Skeletal muscle tissue (tissue), 4 donors: Measurements from ENCODE around the gene ARHGAP4. TPM values are rescaled to one million over a fixed set of nuclear protein-coding genes. Genes with fewer than 3 reads are reported as not detected.

Source experiments
- H3K27ac ChIP-seq: one replicate; pipeline ENCODE4 v1.7.0; 2013; ENCODE audit warnings: mild to moderate bottlenecking, low read depth, low read length, inconsistent platforms
- H3K27me3 ChIP-seq, 3 donors: one replicate each; pipeline ENCODE4 v1.7.0; 2013; ENCODE audit warnings: low read length in 3 of 3; ENCODE audit not compliant: control insufficient read depth in 3 of 3, insufficient read depth in 3 of 3
- H3K36me3 ChIP-seq, 3 donors: one replicate each; pipeline ENCODE4 v1.7.0; 2013; ENCODE audit warnings: low read length in 3 of 3; ENCODE audit not compliant: control insufficient read depth in 3 of 3, insufficient read depth in 3 of 3
- H3K4me1 ChIP-seq, 3 donors: one replicate each; pipeline ENCODE4 v1.7.0; 2013; ENCODE audit warnings: low read length in 3 of 3, mild to moderate bottlenecking in 3 of 3; ENCODE audit not compliant: control insufficient read depth in 3 of 3, insufficient read depth in 3 of 3
- H3K4me3 ChIP-seq, 3 donors: one replicate each; pipeline ENCODE4 v1.7.0; 2013; ENCODE audit warnings: low read length in 3 of 3
- H3K9ac ChIP-seq, 3 donors: one replicate each; pipeline ENCODE4 v1.7.0; 2013; ENCODE audit warnings: low read length in 3 of 3, mild to moderate bottlenecking in 3 of 3, moderate library complexity in 2 of 3, low read depth in 1 of 3
- H3K9me3 ChIP-seq, 3 donors: one replicate each; pipeline ENCODE4 v1.7.0; 2013; ENCODE audit warnings: low read length in 3 of 3; ENCODE audit not compliant: control insufficient read depth in 3 of 3
- total RNA-seq: library from RNA; depleted of rRNA; stranded (reverse); fragments of >200 nt; gene quantifications from one replicate; pipeline ENCODE4 v1.2.3, GENCODE V29; 2014
- donor health status: Osteomylitis.

Gene ARHGAP4
- total RNA-seq, 1 donor from 2014 or later = 25.1 TPM

DNA sequence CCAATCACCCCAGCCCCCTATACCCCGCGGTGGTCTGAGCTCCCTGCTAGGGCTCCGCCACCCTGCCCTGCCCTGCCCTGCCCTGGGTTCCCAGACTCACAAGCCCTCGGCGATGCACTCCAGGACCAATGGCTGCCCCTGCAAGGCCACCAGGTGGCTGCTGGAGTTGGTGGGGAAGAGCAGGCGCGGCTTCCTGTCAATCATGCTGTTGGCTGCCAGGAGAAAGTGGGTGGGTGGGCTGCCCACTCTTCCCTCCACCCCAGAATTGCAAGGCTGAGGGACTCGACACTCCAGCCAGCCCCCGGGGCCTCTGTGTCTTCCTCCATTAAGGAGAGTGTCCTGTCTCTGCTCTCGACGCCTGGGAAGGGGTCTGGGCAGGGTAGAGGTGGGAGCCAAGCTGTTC is 55.8 kb downstream of the ARHGAP4 start:
- Histone ChIP-seq H3K4me1 (no peaks in the 10 kb centered on the region), H3K27ac (no peak overlapping the region), H3K9me3 (no peaks in the 10 kb centered on the region), H3K4me3 (no peak overlapping the region), H3K9ac (no peak overlapping the region), H3K27me3 (peaks cover 0 to 22% (median 9%) of the 10 kb centered on the region in 3 donors), H3K36me3 (no peaks in the 10 kb centered on the region)

DNA sequence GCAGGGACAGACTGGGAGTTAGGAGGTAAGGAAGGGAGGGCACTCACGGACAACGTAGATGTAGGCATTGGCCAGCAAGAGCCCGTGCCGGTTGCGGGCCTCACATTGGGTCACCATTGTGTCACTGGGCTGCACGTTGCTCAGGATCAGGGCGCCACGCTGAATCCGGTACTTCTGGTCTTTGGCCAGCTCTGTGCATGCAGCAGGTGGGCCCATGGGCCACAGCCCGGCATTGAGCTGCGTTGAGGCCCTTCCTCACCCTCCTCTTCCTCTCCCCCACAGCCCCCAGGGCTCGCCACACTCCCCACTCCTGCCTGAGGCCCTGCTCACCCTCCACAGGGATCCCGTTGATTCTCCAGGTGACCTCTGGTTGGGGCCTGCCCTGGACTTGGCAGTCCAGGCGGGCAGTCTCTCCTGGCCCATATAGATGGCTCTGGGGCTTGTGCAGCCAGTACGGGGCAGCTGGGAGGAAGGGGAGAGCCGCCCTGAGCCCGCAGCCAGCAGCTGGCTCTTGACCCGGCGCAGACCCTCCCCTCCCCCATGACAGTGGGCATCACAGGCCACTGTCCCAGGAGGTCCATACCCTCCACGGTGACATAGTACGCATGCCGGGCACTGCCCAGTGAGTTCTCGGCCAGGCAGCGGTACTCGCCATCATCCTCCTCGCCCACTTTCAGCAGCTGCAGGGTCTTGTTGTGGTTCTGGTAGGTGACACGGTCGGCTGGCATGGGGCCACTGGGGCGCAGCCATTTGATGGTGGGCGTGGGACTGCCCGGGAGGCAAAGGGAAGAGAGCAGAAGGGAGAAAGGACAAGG is 56.4 kb downstream of the ARHGAP4 start:
- H3K4me3 ChIP-seq = no peak overlapping the region
- H3K27me3 ChIP-seq = peaks cover 0 to 22% (median 9%) of the 10 kb centered on the region in 3 donors
- H3K27ac ChIP-seq = no peak overlapping the region
- H3K36me3 ChIP-seq = no peaks in the 10 kb centered on the region
- H3K9me3 ChIP-seq = no peaks in the 10 kb centered on the region
- no peaks in the 10 kb centered on the region for H3K4me1 ChIP-seq
- no peak overlapping the region for H3K9ac ChIP-seq

DNA sequence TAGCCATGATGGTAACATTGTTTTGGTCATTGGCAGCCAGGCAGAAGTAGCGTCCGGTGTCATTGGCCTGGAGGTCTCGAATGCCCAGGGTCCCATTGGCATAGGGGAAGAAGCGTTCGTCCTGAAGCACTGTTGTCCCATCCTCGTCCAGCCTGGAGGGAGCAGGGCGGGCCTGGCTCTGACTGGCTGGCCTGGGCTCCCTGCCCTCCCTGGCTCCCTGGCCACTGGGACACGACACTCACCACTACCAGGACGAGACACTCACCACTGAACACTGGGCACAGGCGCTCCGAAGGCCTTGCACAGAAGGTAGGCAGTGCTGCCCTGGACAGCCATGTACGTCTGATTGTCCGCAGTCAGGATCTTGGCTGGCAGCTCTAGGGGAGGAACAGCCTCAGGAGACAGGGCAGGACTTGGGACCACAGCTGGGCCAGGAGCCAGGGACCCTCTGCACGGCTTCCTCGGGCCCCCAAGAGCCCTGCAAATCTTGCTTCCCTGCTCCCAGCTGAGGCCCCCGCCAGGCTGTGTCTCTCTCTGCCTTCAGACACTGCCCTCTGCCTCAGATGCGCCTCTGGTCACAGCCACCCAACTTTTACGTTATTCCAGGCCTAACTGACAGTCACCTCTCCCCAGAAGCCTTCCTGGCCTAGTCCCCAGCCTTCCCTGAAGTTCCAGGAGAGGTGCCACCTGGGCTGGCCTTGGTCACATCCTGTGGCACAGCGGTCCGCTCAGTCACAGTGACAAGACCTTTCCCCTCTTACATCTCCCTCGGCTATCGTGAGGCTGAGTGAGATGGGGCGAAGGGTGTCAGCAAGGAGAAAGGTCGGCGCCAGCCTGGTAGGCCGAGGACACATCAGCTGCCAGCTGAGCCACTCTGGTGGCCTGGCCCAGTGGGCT is 57.2 kb downstream of the ARHGAP4 start:
- Histone ChIP-seq H3K9ac (no peak overlapping the region), H3K9me3 (no peaks in the 10 kb centered on the region), H3K27me3 (peaks cover 0 to 22% (median 9%) of the 10 kb centered on the region in 3 donors)

DNA sequence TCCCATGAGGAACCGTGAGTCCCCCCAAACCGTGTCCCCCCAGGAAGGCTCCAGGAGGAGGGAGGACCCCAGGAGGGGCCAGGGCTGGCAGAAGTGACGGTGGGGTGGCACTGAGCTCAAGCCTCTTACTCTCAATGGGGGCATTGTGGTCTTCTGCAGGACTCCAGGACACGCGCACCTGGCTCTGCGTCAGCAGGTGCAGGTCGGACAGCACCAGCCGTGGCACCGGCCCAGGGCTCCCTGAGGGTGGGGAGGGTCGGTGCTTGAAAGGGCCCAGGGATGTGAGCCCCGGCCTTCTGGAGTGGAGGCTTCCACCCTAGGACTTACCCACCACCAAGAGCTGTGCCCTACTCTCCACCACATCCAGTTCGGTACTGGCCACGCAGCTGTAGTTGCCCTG is 58.4 kb downstream of the ARHGAP4 start:
- H3K9me3 ChIP-seq = no peaks in the 10 kb centered on the region
- no peak overlapping the region for H3K9ac ChIP-seq
- H3K4me3 ChIP-seq = no peak overlapping the region
- no peak overlapping the region for H3K27ac ChIP-seq
- H3K36me3 ChIP-seq = no peaks in the 10 kb centered on the region
- peaks cover 0 to 19% (median 10%) of the 10 kb centered on the region in 3 donors for H3K27me3 ChIP-seq
- H3K4me1 ChIP-seq = no peaks in the 10 kb centered on the region

More for the DNA sequence above, 57.2 kb downstream of the ARHGAP4 start:
- Histone ChIP-seq H3K36me3 (no peaks in the 10 kb centered on the region), H3K4me3 (no peak overlapping the region), H3K27ac (no peak overlapping the region), H3K4me1 (no peaks in the 10 kb centered on the region)

DNA sequence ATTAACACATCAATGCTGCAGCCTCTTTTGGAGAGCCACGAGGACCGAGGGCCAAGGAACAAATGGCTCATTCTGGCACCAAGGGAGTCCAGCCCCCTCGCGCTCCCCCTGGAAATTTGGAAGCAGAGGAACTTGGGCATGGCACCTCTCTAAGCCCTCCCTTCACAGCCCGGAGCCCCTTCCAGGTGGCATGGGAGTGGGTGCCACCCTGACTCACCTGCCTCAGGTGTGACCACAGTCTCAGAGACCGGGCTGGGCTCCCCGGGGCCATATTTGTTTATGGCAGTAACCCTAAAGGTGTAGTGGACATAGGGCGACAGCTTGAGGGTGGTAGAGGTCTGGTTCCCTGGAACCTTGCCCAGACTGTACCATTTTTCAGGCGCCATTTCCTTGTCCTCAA is 58.9 kb downstream of the ARHGAP4 start:
- H3K9ac ChIP-seq = no peak overlapping the region
- H3K4me3 ChIP-seq = no peak overlapping the region
- no peaks in the 10 kb centered on the region for H3K4me1 ChIP-seq
- H3K27me3 ChIP-seq = peaks cover 0 to 17% (median 16%) of the 10 kb centered on the region in 3 donors
- no peak overlapping the region for H3K27ac ChIP-seq
- no peaks in the 10 kb centered on the region for H3K36me3 ChIP-seq
- no peaks in the 10 kb centered on the region for H3K9me3 ChIP-seq

DNA sequence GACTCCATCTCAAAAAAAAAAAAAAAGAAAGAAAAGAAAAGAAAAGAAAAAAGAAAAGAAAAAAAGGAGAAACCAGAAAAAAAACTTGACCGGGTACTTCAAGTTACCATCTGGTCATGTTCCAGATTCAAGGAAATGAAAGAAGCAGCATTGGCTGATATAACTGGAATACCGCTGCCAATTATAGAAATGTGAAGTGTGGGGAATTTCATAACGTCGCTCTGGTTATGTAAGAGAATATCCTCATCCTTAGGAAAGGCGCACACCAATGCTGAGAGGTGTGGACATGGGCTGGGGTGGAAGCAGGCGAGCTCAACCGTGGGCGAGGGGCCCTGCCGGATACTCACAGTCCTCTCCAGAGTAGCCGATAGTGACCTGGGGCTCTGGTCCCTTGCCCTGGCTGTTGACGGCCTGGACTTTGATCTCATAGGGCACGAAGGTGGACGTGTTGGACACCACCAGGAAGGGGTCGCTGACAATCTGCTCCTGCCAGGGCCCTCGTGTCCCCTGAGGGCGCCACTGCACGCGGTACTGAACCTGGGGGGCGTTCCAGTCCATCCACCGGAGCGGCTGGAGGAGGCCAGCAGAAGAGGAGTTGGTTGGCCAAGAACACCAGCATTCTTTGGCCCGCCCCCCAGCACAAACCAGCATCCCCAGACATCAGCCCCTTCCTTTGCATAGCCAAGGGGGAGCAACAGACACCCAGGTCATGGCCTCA is 59.6 kb downstream of the ARHGAP4 start:
- peaks cover 0 to 17% (median 17%) of the 10 kb centered on the region in 3 donors for H3K27me3 ChIP-seq

DNA sequence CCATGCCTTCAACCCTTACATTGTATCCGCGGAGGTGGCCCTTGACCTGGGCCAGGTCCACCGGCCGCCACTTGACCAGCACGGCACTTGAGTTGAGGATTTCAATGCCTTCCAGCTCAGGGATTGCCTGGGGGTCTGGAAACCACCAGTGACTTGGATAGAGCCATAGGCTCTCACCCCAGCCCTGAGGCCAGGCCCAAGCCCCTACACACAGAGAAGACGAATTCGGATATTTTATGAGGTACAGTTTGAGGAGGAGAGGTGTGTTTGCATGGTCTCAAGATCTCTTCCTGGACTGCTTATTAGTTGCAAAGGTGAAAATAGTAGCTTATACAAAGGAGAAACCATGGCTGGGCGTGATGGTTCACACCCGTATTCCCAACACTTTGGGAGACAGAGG is 60.4 kb downstream of the ARHGAP4 start:
- H3K9me3 ChIP-seq = no peaks in the 10 kb centered on the region
- H3K4me3 ChIP-seq = no peak overlapping the region
- no peaks in the 10 kb centered on the region for H3K36me3 ChIP-seq
- no peak overlapping the region for H3K9ac ChIP-seq
- peaks cover 0 to 19% (median 14%) of the 10 kb centered on the region in 3 donors for H3K27me3 ChIP-seq
- no peak overlapping the region for H3K27ac ChIP-seq
- H3K4me1 ChIP-seq = no peaks in the 10 kb centered on the region

More for the DNA sequence above, 59.6 kb downstream of the ARHGAP4 start:
- Histone ChIP-seq H3K36me3 (no peaks in the 10 kb centered on the region), H3K4me1 (no peaks in the 10 kb centered on the region), H3K27ac (no peak overlapping the region), H3K9me3 (no peaks in the 10 kb centered on the region), H3K4me3 (no peak overlapping the region), H3K9ac (no peak overlapping the region)

DNA sequence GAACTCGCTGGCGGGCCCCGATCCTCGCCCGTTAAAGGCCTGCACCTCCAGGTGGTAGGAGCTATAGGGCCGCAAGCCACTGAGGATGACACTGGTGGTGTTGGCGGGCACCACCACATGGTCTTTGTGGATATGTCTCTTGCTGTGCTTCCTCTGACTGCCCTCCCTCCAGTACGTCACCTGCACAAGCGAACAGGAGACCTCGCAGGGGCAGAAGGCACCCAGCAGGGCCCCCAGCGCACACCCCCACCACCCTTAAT is 60.8 kb downstream of the ARHGAP4 start:
- Histone ChIP-seq H3K4me3 (no peak overlapping the region), H3K4me1 (no peaks in the 10 kb centered on the region), H3K27me3 (peaks cover 0 to 19% (median 10%) of the 10 kb centered on the region in 3 donors)

DNA sequence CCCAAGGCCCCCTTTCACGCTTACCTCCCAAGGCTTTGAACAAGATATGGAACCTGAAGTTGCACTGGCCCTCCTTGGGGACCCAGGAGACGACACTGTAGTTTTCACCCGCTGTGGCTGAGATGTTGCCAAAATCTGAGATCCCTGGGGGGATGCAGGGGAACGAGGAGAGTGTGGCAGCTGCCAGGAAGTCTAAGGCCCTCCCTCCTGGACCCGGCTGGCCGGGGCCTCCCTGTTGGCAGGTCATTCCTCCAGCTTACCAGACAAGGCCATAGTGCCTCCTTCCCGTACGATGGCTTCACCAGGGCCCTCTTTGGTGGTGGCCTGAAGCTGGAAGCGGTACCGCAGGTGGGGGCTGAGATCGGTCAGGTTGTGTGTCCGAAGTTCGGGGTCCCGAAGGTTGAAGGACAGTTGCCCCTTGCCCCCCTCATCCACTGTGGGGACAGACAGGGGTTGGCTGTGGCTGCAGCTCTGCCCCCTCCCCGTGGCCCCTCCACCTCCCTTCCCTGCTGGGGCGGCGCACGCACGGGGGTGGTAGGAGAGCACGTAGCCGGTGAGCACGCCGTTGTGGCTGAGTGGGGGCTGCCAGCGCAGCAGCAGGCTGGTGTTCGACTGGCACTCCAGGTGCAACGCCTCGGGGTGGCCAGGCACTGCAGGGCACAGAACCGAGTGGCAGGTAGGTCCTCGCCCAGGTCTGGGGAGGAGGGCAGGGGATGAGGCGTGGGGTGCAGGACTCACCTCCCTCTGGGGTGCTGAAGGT is 61.3 kb downstream of the ARHGAP4 start:
- Histone ChIP-seq H3K4me1 (no peaks in the 10 kb centered on the region), H3K27ac (no peak overlapping the region), H3K36me3 (no peaks in the 10 kb centered on the region), H3K27me3 (peaks cover 0 to 19% (median 8%) of the 10 kb centered on the region in 3 donors), H3K9me3 (no peaks in the 10 kb centered on the region), H3K9ac (no peak overlapping the region), H3K4me3 (no peak overlapping the region)

More for the DNA sequence above, 60.8 kb downstream of the ARHGAP4 start:
- Histone ChIP-seq H3K9ac (no peak overlapping the region), H3K36me3 (no peaks in the 10 kb centered on the region), H3K27ac (no peak overlapping the region), H3K9me3 (no peaks in the 10 kb centered on the region)
